Measurements from ENCODE around the gene CACNA2D3.

DNA sequence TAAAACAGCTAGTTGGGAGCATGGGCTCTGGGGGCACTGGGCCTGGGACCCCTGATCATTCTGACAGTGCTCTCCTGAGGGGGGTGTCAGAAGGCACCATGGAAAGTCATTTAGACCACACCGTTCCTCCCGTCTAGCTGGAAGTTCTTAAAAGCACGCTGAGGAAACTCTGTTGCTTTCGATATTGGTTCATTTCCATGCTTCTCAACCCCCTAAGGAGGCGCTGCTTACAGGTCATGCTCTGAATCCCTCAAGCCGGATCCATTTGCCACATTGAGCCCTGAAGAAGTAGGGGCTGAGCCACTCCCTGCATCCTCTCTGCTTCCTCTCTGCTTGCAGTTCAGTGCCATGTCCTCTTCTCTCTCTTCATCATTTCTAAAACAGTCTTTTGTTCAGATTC lies 187.2 kb downstream of the CACNA2D3 start:
- TF ChIP-seq EZH2phosphoT487 (conservative IDR thresholded peaks at IDR 0.05; ENCODE audit: low read length) = no peak
- TF ChIP-seq, protein P1, sequence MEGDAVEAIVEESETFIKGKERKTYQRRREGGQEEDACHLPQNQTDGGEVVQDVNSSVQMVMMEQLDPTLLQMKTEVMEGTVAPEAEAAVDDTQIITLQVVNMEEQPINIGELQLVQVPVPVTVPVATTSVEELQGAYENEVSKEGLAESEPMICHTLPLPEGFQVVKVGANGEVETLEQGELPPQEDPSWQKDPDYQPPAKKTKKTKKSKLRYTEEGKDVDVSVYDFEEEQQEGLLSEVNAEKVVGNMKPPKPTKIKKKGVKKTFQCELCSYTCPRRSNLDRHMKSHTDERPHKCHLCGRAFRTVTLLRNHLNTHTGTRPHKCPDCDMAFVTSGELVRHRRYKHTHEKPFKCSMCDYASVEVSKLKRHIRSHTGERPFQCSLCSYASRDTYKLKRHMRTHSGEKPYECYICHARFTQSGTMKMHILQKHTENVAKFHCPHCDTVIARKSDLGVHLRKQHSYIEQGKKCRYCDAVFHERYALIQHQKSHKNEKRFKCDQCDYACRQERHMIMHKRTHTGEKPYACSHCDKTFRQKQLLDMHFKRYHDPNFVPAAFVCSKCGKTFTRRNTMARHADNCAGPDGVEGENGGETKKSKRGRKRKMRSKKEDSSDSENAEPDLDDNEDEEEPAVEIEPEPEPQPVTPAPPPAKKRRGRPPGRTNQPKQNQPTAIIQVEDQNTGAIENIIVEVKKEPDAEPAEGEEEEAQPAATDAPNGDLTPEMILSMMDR (IDR thresholded peaks at IDR 0.05; ENCODE audit: insufficient read depth, low read length, poor library complexity, severe bottlenecking) = no peak

All from SU-DHL-6 (cell line).